Muscle layer of duodenum (tissue), 2 donors: ENCODE measurements around the gene ZNF462.

ENCODE experiments used
- H3K27ac ChIP-seq: one replicate; pipeline ENCODE4 v1.7.0; 2013; ENCODE audit warnings: mild to moderate bottlenecking, low read length
- H3K27me3 ChIP-seq: one replicate; pipeline ENCODE4 v1.7.0; 2013; ENCODE audit warnings: low read depth, mild to moderate bottlenecking, control low read depth, low read length
- H3K36me3 ChIP-seq, 2 donors: one replicate each; pipeline ENCODE4 v1.7.0; 2013; ENCODE audit warnings: low read length in 2 of 2, control low read depth in 1 of 2, mild to moderate bottlenecking in 1 of 2; ENCODE audit not compliant: insufficient read depth in 2 of 2, control insufficient read depth in 1 of 2
- H3K4me1 ChIP-seq, 2 donors: one replicate each; pipeline ENCODE4 v1.7.0; 2013; ENCODE audit warnings: low read length in 2 of 2, mild to moderate bottlenecking in 2 of 2, control low read depth in 1 of 2, moderate library complexity in 1 of 2; ENCODE audit not compliant: insufficient read depth in 2 of 2, control insufficient read depth in 1 of 2
- H3K4me3 ChIP-seq, 2 donors: one replicate each; pipeline ENCODE4 v1.7.0; 2013; ENCODE audit warnings: low read length in 2 of 2, low read depth in 1 of 2, mild to moderate bottlenecking in 1 of 2
- H3K9me3 ChIP-seq, 2 donors: one replicate each; pipeline ENCODE4 v1.7.0; 2013; ENCODE audit warnings: low read length in 2 of 2, control low read depth in 1 of 2, mild to moderate bottlenecking in 1 of 2; ENCODE audit not compliant: control insufficient read depth in 1 of 2
- donor health status: healthy.

The ZNF462 gene

DNA sequence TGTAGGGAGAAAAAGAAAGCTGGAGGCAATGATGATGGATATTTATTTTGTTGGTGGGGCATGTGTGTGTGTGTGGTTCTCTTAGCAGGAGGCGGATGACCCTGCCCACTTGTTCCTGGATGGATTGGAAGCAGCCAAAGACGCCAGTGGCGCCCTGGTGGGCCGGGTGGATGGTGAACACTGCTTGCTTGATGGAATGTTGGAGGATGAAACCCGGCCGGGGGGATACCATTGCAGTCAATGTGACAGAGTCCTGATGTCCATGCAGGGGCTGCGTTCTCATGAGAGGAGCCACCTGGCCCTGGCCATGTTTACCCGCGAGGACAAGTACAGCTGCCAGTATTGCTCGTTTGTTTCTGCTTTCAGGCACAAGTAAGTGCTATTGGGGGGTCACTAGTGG is 69.2 kb downstream of the ZNF462 start:
- no peak overlapping the region for H3K4me3 ChIP-seq
- H3K4me1 ChIP-seq = peaks cover 0 to 20% of the 10 kb centered on the region in 2 donors
- no peak overlapping the region for H3K27ac ChIP-seq
- H3K27me3 ChIP-seq = no peaks in the 10 kb centered on the region
- peaks cover 22 to 51% of the 10 kb centered on the region in 2 donors for H3K36me3 ChIP-seq
- H3K9me3 ChIP-seq = no peaks in the 10 kb centered on the region

- Histone ChIP-seq H3K27me3 (no peaks in the 10 kb centered on the region), H3K36me3 (peaks cover 22 to 48% of the 10 kb centered on the region in 2 donors), H3K4me1 (peaks cover 0 to 20% of the 10 kb centered on the region in 2 donors), H3K27ac (no peak overlapping the region), H3K9me3 (no peaks in the 10 kb centered on the region), H3K4me3 (no peak overlapping the region)
Observed at GRCh38 chr9:106932675-106933074, 69.7 kb downstream of the ZNF462 start.

DNA sequence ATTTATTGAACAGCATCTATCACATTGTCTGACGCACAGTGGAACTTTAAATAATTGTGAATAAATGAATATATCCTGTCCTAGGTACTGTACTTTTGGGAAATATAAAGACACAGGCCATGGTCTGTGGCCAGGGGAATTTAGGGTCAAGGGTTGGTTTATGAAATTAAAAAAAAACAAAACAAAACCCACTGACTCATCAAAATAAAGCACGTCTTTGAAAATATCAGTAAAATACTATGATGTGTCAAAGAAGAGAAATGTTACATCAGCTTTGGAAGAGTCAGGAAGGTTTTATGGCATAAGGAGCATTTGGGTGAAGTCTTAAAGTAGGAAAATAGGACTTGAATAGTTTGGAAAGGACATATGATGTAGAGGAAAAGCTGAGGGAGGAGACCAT is 70.5 kb downstream of the ZNF462 start:
- no peaks in the 10 kb centered on the region for H3K9me3 ChIP-seq
- H3K27me3 ChIP-seq = no peaks in the 10 kb centered on the region
- H3K27ac ChIP-seq = no peak overlapping the region
- peaks cover 22 to 44% of the 10 kb centered on the region in 2 donors for H3K36me3 ChIP-seq
- no peak overlapping the region for H3K4me3 ChIP-seq
- peaks cover 0 to 20% of the 10 kb centered on the region in 2 donors for H3K4me1 ChIP-seq

GRCh38 chr9:106934442-106935238 is 71.7 kb downstream of the ZNF462 start:
- Histone ChIP-seq H3K4me3 (no peak overlapping the region), H3K9me3 (no peaks in the 10 kb centered on the region), H3K36me3 (peaks cover 24 to 53% of the 10 kb centered on the region in 2 donors), H3K4me1 (peaks cover 0 to 8% of the 10 kb centered on the region in 2 donors), H3K27ac (no peak overlapping the region), H3K27me3 (no peaks in the 10 kb centered on the region)

DNA sequence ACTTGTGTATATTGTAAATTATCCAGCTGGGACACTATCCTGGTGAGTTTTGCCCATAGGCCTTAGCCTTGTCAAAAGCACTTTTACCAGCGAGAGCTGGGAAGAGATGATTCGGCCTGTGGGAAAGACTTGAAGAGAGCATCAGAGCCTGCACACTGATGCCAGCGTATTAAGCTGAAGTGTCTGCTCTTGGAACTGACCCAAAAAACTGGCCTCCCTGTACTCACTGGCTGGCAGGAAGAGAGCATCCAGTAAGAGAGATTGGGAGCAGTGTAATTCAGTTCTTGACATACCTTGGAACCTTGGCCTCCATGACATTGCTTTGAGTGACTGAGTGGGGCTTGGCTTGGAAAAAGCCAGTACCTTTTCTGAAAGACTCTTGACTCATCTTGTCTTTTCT is 73.7 kb downstream of the ZNF462 start:
- Histone ChIP-seq H3K4me1 (no peaks in the 10 kb centered on the region), H3K36me3 (peaks cover 35 to 57% of the 10 kb centered on the region in 2 donors), H3K27ac (no peak overlapping the region), H3K9me3 (no peaks in the 10 kb centered on the region), H3K27me3 (no peaks in the 10 kb centered on the region), H3K4me3 (no peak overlapping the region)

DNA sequence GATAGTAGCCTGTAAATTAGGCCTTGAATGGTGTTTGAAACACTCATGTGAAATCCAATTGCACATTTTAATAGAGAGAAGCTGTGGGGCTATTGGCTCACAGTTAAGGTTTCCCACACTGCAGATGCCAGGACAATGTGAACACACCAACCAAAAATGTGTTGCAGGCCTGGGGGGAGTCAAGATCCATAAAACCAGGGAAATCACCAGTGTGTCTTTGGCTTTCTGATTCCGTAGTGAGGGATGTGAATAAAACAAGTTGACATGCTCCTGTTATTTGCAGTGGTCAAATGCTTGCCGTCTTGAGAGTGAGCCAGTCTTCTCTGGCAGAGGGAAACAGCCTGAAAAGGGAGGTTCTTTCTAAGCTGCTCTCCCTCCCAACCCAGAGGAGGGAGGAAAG is 79.0 kb downstream of the ZNF462 start:
- Histone ChIP-seq H3K36me3 (peaks cover 13 to 39% of the 10 kb centered on the region in 2 donors), H3K27ac (no peak overlapping the region), H3K9me3 (no peaks in the 10 kb centered on the region), H3K27me3 (no peaks in the 10 kb centered on the region), H3K4me1 (no peaks in the 10 kb centered on the region), H3K4me3 (no peak overlapping the region)

DNA sequence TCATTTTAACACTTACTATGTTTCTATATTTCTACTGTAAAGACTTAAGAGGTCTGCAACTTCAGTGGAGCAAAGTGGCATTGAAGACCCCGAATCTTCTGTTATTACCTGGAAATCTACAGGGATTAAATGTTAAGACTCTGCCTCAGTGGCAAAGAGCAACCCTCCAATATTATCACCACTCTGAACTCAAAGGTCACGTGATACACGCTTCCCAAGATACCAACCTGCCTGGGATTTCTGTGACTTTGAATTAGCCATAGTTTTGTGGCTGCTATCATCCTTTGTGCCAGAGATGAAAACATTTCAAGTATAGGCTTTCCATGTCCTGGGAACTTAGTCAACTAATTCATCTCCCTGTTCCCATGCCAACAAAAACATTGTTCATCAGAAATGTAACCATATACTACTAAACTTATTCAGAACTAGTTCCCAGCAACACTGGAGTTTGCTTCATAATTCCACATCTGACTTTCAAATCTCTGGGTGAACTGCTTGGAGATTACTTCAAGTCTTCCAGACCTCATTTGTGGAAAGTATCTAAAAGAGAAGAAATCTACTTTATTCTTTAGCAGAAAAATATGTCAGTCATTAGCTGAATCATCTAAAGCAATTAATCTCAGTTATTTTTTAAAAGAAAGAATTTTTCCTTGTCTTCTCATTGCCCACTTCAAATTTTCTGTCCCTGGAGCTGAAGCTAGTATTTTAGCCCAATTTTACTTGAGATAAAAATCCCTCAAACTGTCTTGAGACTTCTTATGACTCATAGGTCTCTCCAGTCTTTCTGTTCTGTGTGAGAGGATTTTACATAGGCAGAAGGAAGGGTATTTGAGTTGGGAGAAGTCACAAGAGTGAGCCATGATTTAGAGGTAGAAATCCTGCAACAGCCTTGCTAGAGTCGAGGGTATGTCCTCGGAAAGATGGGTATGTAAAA is 83.0 kb downstream of the ZNF462 start:
- Histone ChIP-seq H3K36me3 (peaks cover 0 to 19% of the 10 kb centered on the region in 2 donors), H3K4me3 (no peak overlapping the region), H3K27me3 (no peaks in the 10 kb centered on the region), H3K9me3 (no peaks in the 10 kb centered on the region), H3K27ac (no peak overlapping the region), H3K4me1 (no peaks in the 10 kb centered on the region)

DNA sequence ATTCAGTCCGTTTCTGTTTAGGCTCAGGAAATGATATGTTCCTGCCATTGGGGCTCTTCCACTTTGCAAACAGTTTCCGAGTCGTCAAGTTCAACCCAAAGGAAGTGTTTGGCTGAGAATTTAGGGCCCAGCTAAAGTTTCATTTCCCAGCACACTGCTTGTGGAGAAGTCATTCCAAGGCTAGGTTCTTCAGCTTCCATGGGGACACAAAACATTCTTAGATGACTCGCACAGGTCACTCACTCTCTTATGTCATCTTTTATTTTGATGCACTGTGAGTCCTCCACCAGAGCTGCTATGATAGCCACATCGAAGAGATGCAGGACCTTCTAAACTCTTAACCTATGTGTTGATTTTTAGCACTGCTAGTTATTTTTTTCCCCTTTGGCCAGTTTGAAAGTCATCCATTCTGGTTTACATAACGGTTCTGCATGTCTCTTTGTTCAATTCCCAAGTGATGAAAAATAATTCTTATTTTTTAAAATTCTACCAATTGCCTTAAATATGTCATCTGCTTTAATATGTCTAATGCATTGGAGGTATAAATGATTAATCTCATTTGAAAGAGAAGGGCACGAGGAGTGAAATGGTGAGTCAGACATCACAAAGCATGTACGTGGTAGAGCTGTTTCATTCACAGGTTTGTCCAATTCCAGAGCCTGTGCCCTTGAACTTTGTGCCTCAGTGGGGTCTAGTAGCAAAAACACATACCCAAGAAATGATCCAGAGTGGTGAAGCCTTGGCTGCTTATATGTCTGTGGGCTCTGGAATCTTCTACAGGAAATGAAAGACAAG is 84.3 kb downstream of the ZNF462 start:
- Histone ChIP-seq H3K27ac (no peak overlapping the region), H3K4me1 (no peaks in the 10 kb centered on the region), H3K27me3 (no peaks in the 10 kb centered on the region), H3K4me3 (no peak overlapping the region), H3K36me3 (peaks cover 0 to 16% of the 10 kb centered on the region in 2 donors), H3K9me3 (no peaks in the 10 kb centered on the region)

DNA sequence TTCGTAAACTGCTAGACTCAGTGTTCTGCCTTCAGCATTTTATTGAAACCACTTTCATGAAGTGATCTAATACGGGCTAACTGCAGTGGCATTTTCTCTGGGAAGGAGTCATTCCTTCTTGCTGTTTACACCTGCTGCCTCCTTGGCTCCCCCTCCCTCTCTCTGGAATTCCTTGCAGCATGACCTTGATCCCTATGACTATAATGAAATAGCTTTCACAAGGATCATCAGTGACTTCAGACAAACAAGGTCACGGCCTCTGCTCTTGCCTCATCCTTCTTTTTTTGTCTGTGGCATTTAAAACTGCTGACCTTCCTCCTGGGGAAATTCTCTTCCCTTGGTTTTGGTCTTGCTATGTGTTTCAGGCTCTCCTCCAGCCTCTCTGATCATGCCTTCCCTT is 90.2 kb downstream of the ZNF462 start:
- H3K4me1 ChIP-seq = no peaks in the 10 kb centered on the region
- H3K9me3 ChIP-seq = no peaks in the 10 kb centered on the region

DNA sequence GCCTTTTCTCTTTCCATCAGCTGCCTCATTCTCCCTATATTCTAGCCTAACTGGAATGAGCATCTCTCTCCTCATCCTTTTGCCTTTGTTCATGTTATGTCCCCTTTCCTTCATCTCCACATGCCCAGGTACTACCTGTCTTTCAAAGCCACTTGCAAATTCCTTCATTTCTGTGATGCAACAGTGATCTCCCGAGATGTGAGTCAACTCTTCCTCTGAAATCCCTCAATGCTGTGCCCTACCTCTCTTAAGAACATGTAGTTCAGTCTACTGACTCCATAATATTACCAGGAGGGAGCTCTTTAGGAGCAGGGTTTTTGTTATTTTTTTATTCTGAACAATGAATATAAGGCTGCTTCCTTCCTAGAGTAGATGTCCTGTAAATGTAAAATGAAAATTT is 91.6 kb downstream of the ZNF462 start:
- no peak overlapping the region for H3K27ac ChIP-seq
- H3K36me3 ChIP-seq = peaks cover 0 to 7% of the 10 kb centered on the region in 2 donors
- H3K4me1 ChIP-seq = peaks cover 0 to 5% of the 10 kb centered on the region in 2 donors
- H3K27me3 ChIP-seq = no peaks in the 10 kb centered on the region
- no peaks in the 10 kb centered on the region for H3K9me3 ChIP-seq
- H3K4me3 ChIP-seq = no peak overlapping the region

More for the DNA sequence above, 90.2 kb downstream of the ZNF462 start:
- Histone ChIP-seq H3K36me3 (peaks cover 0 to 10% of the 10 kb centered on the region in 2 donors), H3K27ac (no peak overlapping the region), H3K27me3 (no peaks in the 10 kb centered on the region), H3K4me3 (no peak overlapping the region)
